Measurements from ENCODE around the gene ACTR3. TPM values are rescaled to one million over a fixed set of nuclear protein-coding genes. Genes with fewer than 3 reads are reported as not detected.
A peak's percentile ranks its signal among the peaks of the same experiment; 100 is the strongest.

Gene ACTR3
- total RNA-seq, 1 donor from 2014 or later, result 172 TPM

DNA sequence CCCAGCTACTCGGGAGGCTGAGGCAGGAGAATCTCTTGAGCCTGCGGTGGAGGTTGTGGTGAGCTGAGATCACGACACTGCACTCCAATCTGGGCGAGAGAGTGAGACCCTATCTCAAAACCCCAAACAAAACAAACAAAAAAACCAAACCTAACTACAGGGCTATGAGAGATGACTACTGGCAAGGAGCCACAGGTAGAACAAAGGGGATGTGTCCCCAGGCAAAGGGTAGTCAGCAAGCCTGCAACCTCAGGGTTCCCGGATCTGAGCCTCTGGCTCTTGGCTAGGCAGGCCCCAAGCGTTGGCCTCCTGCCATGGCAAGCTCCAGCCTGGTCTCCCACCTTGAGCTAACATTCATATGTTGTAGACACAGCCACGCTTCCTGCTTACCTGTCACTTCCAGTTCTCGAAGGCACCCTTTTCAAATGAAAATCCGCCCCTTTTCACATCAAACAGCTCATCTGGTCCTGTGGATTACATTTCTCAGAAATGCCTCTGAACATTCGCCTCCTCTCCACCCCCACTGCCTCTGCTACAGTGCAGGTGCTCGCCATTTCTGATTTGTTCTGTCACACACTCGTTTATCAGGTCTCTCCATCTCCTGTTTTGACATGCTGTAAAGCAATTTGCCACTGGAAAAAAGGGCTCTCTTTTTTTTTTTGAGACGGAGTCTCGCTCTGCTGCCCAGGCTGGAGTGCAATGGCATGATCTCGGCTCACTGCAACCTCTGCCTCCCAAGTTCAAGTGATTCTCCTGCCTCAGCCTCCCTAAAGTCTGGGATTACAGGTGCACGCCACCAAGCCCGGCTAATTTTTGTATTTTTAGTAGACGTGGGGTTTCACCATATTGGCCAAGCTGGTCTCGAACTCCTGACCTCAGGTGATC is 13.1 kb upstream of the ACTR3 start:
- no peaks in the 10 kb centered on the region for H3K36me3 Mint-ChIP-seq (ENCODE audit: low read depth)
- H3K4me3 Mint-ChIP-seq, result no peak overlapping the region

DNA sequence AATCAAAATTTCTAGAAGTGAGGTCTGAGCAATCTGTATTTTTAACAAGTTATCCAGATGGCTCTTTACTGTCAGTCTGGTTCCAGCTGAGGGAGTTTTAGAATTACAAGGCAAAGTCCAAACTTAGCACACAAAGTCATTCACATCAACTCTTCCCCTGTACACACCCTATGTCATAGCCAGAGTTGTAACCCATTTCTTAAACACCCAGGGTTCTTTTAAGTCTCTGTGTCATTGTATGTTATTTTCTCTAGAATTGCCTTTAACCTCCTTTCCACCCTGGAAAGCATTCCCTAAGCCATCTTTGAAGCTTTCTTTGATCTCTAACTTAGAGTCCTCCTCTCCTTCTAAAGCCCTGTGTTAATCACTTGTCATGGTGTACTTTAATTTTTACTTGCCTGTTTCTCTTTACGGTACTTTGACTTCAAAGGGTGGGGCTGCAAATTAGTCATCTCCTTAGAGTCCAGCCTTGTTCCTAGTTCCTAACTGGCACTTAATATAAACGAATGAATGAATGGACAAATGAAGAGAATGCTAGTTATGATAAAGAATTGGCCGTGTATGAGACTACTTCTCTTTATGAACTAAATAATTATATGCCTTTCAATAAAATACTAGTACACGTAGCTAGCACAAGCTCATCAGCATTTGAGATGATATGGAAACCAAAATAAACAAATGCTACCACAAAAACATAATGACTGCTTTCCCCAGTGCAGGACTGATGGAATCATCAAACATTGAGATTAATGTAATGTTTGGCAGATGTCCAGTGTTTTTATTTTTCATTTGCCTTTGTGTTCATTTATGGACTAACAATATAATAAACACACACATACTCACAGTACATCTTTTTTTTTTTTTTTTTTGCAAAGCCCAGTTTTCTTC is 11.9 kb upstream of the ACTR3 start:
- no peak overlapping the region for H3K27ac Mint-ChIP-seq (ENCODE audit: unreplicated experiment)
- H3K4me3 Mint-ChIP-seq, result no peak overlapping the region

More for the DNA sequence above, 13.1 kb upstream of the ACTR3 start:
- Mint-ChIP-seq H3K4me1 (no peaks in the 10 kb centered on the region), H3K9me3 (peaks cover 5% of the 10 kb centered on the region), H3K27me3 (ENCODE audit: low read depth) (no peaks in the 10 kb centered on the region), H3K27ac (ENCODE audit: unreplicated experiment) (no peak overlapping the region)
- TF ChIP-seq, protein P1, sequence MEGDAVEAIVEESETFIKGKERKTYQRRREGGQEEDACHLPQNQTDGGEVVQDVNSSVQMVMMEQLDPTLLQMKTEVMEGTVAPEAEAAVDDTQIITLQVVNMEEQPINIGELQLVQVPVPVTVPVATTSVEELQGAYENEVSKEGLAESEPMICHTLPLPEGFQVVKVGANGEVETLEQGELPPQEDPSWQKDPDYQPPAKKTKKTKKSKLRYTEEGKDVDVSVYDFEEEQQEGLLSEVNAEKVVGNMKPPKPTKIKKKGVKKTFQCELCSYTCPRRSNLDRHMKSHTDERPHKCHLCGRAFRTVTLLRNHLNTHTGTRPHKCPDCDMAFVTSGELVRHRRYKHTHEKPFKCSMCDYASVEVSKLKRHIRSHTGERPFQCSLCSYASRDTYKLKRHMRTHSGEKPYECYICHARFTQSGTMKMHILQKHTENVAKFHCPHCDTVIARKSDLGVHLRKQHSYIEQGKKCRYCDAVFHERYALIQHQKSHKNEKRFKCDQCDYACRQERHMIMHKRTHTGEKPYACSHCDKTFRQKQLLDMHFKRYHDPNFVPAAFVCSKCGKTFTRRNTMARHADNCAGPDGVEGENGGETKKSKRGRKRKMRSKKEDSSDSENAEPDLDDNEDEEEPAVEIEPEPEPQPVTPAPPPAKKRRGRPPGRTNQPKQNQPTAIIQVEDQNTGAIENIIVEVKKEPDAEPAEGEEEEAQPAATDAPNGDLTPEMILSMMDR (conservative IDR thresholded peaks at IDR 0.05), result no peak
- no peak for DNase-seq (ENCODE audit: low read depth, low spot score)

DNA sequence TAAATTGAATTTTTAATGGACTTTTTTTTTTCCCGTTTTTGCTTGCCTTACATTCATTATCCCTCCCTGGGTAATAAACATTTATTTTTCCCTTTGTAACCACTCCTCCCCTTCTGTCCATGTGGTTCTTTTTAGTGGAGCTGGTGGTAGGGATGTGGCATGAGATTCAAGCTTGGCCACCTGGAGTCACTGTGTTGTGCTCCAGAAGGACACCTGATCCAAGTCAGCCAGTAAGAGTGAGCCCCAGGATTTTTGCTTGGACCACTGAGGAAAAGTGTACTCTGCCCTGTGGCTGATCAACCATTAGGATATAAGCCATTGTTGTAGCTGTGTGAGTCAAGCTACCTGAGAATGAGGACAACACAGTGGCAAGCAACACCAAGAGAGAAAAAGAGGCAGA is 11.1 kb upstream of the ACTR3 start:
- TF ChIP-seq, protein P1 (conservative IDR thresholded peaks at IDR 0.05), result no peak
- DNase-seq (ENCODE audit: low read depth, low spot score), result no peak
- Mint-ChIP-seq H3K4me1 (no peaks in the 10 kb centered on the region), H3K9me3 (no peaks in the 10 kb centered on the region), H3K36me3 (ENCODE audit: low read depth) (peaks cover 3% of the 10 kb centered on the region), H3K27ac (ENCODE audit: unreplicated experiment) (no peak overlapping the region), H3K4me3 (no peak overlapping the region), H3K27me3 (ENCODE audit: low read depth) (no peaks in the 10 kb centered on the region)

More for the DNA sequence above, 11.9 kb upstream of the ACTR3 start:
- DNase-seq (ENCODE audit: low read depth, low spot score), result no peak
- peaks cover 1% of the 10 kb centered on the region for H3K36me3 Mint-ChIP-seq (ENCODE audit: low read depth)
- H3K27me3 Mint-ChIP-seq (ENCODE audit: low read depth), result no peaks in the 10 kb centered on the region
- no peaks in the 10 kb centered on the region for H3K4me1 Mint-ChIP-seq
- TF ChIP-seq, protein P1 (conservative IDR thresholded peaks at IDR 0.05), result no peak
- no peaks in the 10 kb centered on the region for H3K9me3 Mint-ChIP-seq

DNA sequence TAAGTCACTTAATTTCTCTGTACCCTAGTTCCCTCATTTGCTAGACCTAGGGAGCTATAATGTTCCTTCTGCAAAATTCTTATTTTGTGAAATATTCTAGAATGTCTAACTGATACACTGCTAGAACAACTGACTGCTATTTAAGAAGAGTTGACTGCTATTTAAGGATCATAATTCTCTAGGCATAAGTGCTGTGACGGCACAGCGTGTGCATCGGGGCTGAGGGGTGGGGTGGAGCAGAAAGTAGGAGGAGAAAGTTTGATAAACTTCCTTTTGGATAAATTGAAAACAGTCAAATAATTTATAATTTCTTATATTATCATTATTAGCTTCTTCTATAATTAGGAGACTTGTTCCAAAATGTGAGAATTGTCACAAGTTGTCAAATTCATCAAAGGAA is 10.4 kb upstream of the ACTR3 start:
- Mint-ChIP-seq H3K27ac (ENCODE audit: unreplicated experiment) (no peak overlapping the region), H3K4me3 (no peak overlapping the region), H3K9me3 (no peaks in the 10 kb centered on the region), H3K27me3 (ENCODE audit: low read depth) (no peaks in the 10 kb centered on the region), H3K36me3 (ENCODE audit: low read depth) (peaks cover 3% of the 10 kb centered on the region), H3K4me1 (no peaks in the 10 kb centered on the region)
- TF ChIP-seq, protein P1 (conservative IDR thresholded peaks at IDR 0.05), result no peak
- DNase-seq (ENCODE audit: low read depth, low spot score), result no peak

DNA sequence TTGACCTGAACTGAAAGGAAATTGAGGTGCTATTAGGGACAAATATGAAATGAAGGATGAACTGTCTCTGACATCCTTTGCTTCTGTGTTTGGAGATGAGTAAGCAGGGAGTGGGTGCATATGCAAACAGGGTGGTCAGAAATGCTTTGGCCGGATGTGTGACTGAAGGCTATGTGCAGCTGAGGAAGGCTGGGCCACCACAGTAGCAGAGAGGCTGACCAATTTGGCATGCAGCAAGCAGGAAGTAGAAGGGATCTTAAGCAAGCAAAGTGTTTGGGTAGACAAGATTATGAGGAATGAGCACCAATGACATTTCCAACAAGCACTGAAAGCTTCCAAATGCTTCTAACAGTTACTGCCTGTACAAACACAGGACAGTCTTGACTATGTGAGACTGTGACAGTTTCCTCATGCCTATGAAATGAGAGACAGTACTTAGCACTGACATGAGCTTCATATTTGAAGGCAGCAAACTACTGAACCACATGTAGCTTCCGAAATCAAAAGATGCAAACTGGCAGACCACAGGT is 3.3 kb upstream of the ACTR3 start:
- peak overlapping the region; percentile 71 for H3K4me3 Mint-ChIP-seq
- peak overlapping the region; percentile 45 for H3K27ac Mint-ChIP-seq (ENCODE audit: unreplicated experiment)
- TF ChIP-seq, protein P1 (conservative IDR thresholded peaks at IDR 0.05), result no peak
- peaks cover 51% of the 10 kb centered on the region for H3K4me1 Mint-ChIP-seq
- no peaks in the 10 kb centered on the region for H3K9me3 Mint-ChIP-seq
- no peaks in the 10 kb centered on the region for H3K27me3 Mint-ChIP-seq (ENCODE audit: low read depth)
- peaks cover 6% of the 10 kb centered on the region for H3K36me3 Mint-ChIP-seq (ENCODE audit: low read depth)
- no peak for DNase-seq (ENCODE audit: low read depth, low spot score)

Data from neural crest cell (in vitro differentiated cells).